Endothelial cell of umbilical vein (primary cell): ENCODE results near the gene GZF1. TPM values are rescaled to one million over a fixed set of nuclear protein-coding genes. Genes with fewer than 3 reads are reported as not detected.

Experiments used
- BruUV-seq: library from RNA; stranded (reverse); fragments of 400-500 nt; replicated peaks from 2 replicates; lab custom pipeline; 2021; lab: Mats Ljungman, UMichigan
- CTCF ChIA-PET: fragments of 300-600, 350-600 bp; sonication (Branson Sonifier 250); formaldehyde crosslinking; loops from one replicate; lab custom pipeline; 2021; ENCODE audit warnings: antibody characterized with exemption, inconsistent platforms; lab: Charles Lee
- POLR2A ChIA-PET: fragments of 300-600, 350-600 bp; sonication (Branson Sonifier 250); formaldehyde crosslinking; loops from one replicate; lab custom pipeline; 2021; ENCODE audit warnings: antibody characterized with exemption, inconsistent platforms; lab: Charles Lee
- DNase-seq: peaks from one replicate; pipeline ENCODE4 v3.0.0-alpha.2; 2011; ENCODE audit warnings: low read depth, low spot score
- FAIRE-seq: peaks from 2 replicates; lab custom pipeline; 2011; peaks lifted over from hg19 to GRCh38; lab: Jason Lieb, UNC
- H2AFZ ChIP-seq: 2 replicates; pipeline ENCODE4 v1.6.0; 2012; ENCODE audit warnings: low read depth, low read length, control low read depth, inconsistent platforms
- H3K27ac ChIP-seq: 2 replicates; pipeline ENCODE4 v1.5.1; 2011; ENCODE audit warnings: low read depth, mild to moderate bottlenecking, control low read depth, low read length, moderate library complexity; ENCODE audit not compliant: insufficient read depth
- H3K27me3 ChIP-seq, 2 experiments: 2 replicates each; pipeline versions ENCODE4 v1.6.0 to v1.6.1; 2011; ENCODE audit warnings: low read length in 2 of 2, mixed read lengths in 1 of 2; ENCODE audit not compliant: control insufficient read depth in 2 of 2, insufficient read depth in 2 of 2
- H3K36me3 ChIP-seq, 2 experiments: 2 replicates in 1 of 2; 3 replicates in 1 of 2; pipeline ENCODE4 v1.5.1; 2011; ENCODE audit warnings: low read length in 2 of 2, mild to moderate bottlenecking in 1 of 2, moderate library complexity in 1 of 2; ENCODE audit not compliant: control insufficient read depth in 2 of 2, insufficient read depth in 2 of 2; ENCODE audit errors: extremely low read depth in 1 of 2
- H3K4me1 ChIP-seq: 3 replicates; pipeline ENCODE4 v1.5.1; 2011; ENCODE audit warnings: mild to moderate bottlenecking, low read length; ENCODE audit not compliant: control insufficient read depth, insufficient read depth; ENCODE audit errors: extremely low read depth
- H3K4me2 ChIP-seq: 2 replicates; pipeline ENCODE4 v1.6.1; 2011; ENCODE audit warnings: low read length, control low read depth, mixed read lengths; ENCODE audit not compliant: insufficient read depth
- H3K4me3 ChIP-seq, 3 experiments: fragments of 200-600 bp in 1 of 3; sonication (generic), shearing (Covaris generic) in 1 of 3; replicated peaks in 1 of 3; 2 replicates each; pipeline ENCODE4 v1.5.1; 2011 to 2016; ENCODE audit warnings: control low read depth in 3 of 3, low read length in 3 of 3, mild to moderate bottlenecking in 2 of 3, inconsistent platforms in 1 of 3, low read depth in 1 of 3, moderate library complexity in 1 of 3; ENCODE audit not compliant: insufficient read depth in 1 of 3
- H3K79me2 ChIP-seq: 2 replicates; pipeline ENCODE4 v1.6.0; 2012; ENCODE audit warnings: low read length, inconsistent platforms; ENCODE audit not compliant: control insufficient read depth, insufficient read depth
- H3K9ac ChIP-seq: replicated peaks from 2 replicates; pipeline ENCODE3; 2011; ENCODE audit warnings: low read length, control low read depth; ENCODE audit not compliant: insufficient read depth; ENCODE audit errors: extremely low read depth
- H3K9me1 ChIP-seq: replicated peaks from 3 replicates; pipeline ENCODE4 v1.6.0; 2011; ENCODE audit warnings: mild to moderate bottlenecking, low read length; ENCODE audit not compliant: control insufficient read depth, insufficient read depth; ENCODE audit errors: extremely low read depth
- H3K9me3 ChIP-seq: replicated peaks from 2 replicates; pipeline ENCODE4 v1.5.1; 2012; ENCODE audit warnings: low read length, inconsistent platforms; ENCODE audit not compliant: control insufficient read depth, insufficient read depth
- H4K20me1 ChIP-seq: replicated peaks from 2 replicates; pipeline ENCODE3; 2011; ENCODE audit warnings: mild to moderate bottlenecking, low read length; ENCODE audit not compliant: control insufficient read depth, insufficient read depth; ENCODE audit errors: extremely low read depth
- CTCF ChIP-seq, 2 donors: IDR thresholded peaks; 1 replicate in 1 of 2; 2 replicates in 1 of 2; pipeline ENCODE4 v1.5.1; 2011; ENCODE audit warnings: low read length in 2 of 2, mild to moderate bottlenecking in 2 of 2, moderate library complexity in 2 of 2, control low read depth in 1 of 2, inconsistent platforms in 1 of 2, low read depth in 1 of 2; ENCODE audit not compliant: insufficient read depth in 1 of 2; ENCODE audit errors: extremely low read depth in 1 of 2
- EZH2 ChIP-seq: IDR thresholded peaks from 2 replicates; pipeline ENCODE4 v1.6.1; 2012; ENCODE audit warnings: borderline replicate concordance, low read depth, mild to moderate bottlenecking, moderate library complexity, low read length, inconsistent platforms; ENCODE audit not compliant: severe bottlenecking
- FOS ChIP-seq: IDR thresholded peaks from 2 replicates; pipeline ENCODE4 v1.6.1; 2011; ENCODE audit warnings: mild to moderate bottlenecking, low read length, moderate library complexity, borderline replicate concordance; ENCODE audit not compliant: insufficient read depth
- GATA2 ChIP-seq: IDR thresholded peaks from 2 replicates; pipeline ENCODE4 v1.7.0; 2011; ENCODE audit warnings: low read depth, mild to moderate bottlenecking, moderate library complexity, mixed read lengths, low read length; ENCODE audit not compliant: insufficient read length, insufficient read depth
- JUN ChIP-seq: IDR thresholded peaks from 2 replicates; pipeline ENCODE4 v1.6.1; 2011; ENCODE audit warnings: borderline replicate concordance, low read depth; ENCODE audit not compliant: insufficient read length, insufficient read depth
- MAX ChIP-seq: IDR thresholded peaks from 2 replicates; pipeline ENCODE4 v1.6.1; 2011; ENCODE audit not compliant: insufficient read depth, insufficient read length
- MYC ChIP-seq: IDR thresholded peaks from one replicate; pipeline ENCODE4 v1.6.1; 2011; ENCODE audit warnings: mild to moderate bottlenecking, low read depth, low read length
- POLR2A ChIP-seq: IDR thresholded peaks from 2 replicates; pipeline ENCODE4 v1.6.1; 2012; ENCODE audit warnings: low read depth, mild to moderate bottlenecking, control low read depth, low read length
- POLR2AphosphoS5 ChIP-seq: IDR thresholded peaks from 2 replicates; pipeline ENCODE4 v1.6.1; 2012; ENCODE audit warnings: low read depth, mild to moderate bottlenecking, control low read depth, low read length, moderate library complexity; ENCODE audit not compliant: insufficient read depth
- dilution Hi-C: fragments of 300-500 bp; cut with MboI; formaldehyde crosslinking; loops from one replicate; pipeline ENCODE4 v1.15.0; 2019; ENCODE audit warnings: low sequenced_read_pairs; ENCODE audit not compliant: extremely low pct_ligation_motif_present
- intact Hi-C: fragments of 100-400 bp; cut with micrococcal nuclease; formaldehyde crosslinking; loops from one replicate; pipeline ENCODE4 v1.10.0; 2022
- polyA plus RNA-seq, 4 experiments: library from polyadenylated mRNA; depleted of rRNA in 3 of 4; stranded (reverse) in 3 of 4; unstranded in 1 of 4; fragments of >200 nt; gene quantifications; 2 replicates each; pipeline versions ENCODE4 v1.2.1 to v1.2.3, GENCODE V29; 2011 to 2012; ENCODE audit warnings: missing spikeins in 1 of 4
- total RNA-seq: library from RNA; stranded (reverse); gene quantifications from 2 replicates; pipeline ENCODE4 v1.2.3, GENCODE V29; 2021

Gene GZF1
- total and polyA plus RNA-seq, 2 donors (not counting 3 experiments of a cell fraction or from before 2014, with no cell fraction given), result 9.7 to 10.0 TPM

- FAIRE-seq, result no peak
- CTCF ChIA-PET, result interaction anchor here (1.5 to 1.6 kb wide), 2 partner anchors 14 to 276 kb away, joined by 3 to 6 read pairs; no protein-coding TSS in a partner anchor
Measured at GRCh38 chr20:23326774-23327173, 35.2 kb upstream of the GZF1 start.

More at GRCh38 chr20:23326774-23327173, 35.2 kb upstream of the GZF1 start:
- POLR2A ChIA-PET, result no interaction called here
- no peak overlapping the region for H2AFZ ChIP-seq
- no TSS peak for BruUV-seq
- no peak overlapping the region for H3K4me2 ChIP-seq
- no peak overlapping the region for H3K9ac ChIP-seq
- peaks cover 4% of the 10 kb centered on the region for H3K4me1 ChIP-seq
- H3K4me3 ChIP-seq, result no peak overlapping the region
- no peak for TF ChIP-seq EZH2
- TF ChIP-seq JUN, result no peak
- TF ChIP-seq GATA2, result no peak
- no peak for TF ChIP-seq MYC
- no peak for TF ChIP-seq POLR2A
- TF ChIP-seq CTCF (IDR thresholded peaks at IDR 0.05; ENCODE audit: extremely low read depth in 1 of 2, insufficient read depth in 1 of 2, low read depth in 1 of 2, low read length in 2 of 2), result no peak
- TF ChIP-seq FOS, result no peak
- no peak for TF ChIP-seq POLR2AphosphoS5
- no peak for TF ChIP-seq MAX
- H3K9me1 ChIP-seq, result no peaks in the 10 kb centered on the region
- no peak overlapping the region for H3K27ac ChIP-seq
- no peaks in the 10 kb centered on the region for H4K20me1 ChIP-seq
- peaks cover 0 to 5% of the 10 kb centered on the region in 2 experiments for H3K27me3 ChIP-seq
- no peaks in the 10 kb centered on the region for H3K36me3 ChIP-seq
- H3K79me2 ChIP-seq, result no peaks in the 10 kb centered on the region
- intact Hi-C loops (no loop called here), dilution Hi-C loops (no loop called here)
- H3K9me3 ChIP-seq, result no peaks in the 10 kb centered on the region
- DNase-seq, result no peak
